ENCODE results near the gene UNC79. TPM values are rescaled to one million over a fixed set of nuclear protein-coding genes. Genes with fewer than 3 reads are reported as not detected.
A peak's percentile ranks its signal among the peaks of the same experiment; 100 is the strongest.

UNC79 gene
- total RNA-seq, 1 donor = under 0.01 TPM

- H2AFZ ChIP-seq (ENCODE audit: low read length) = no peak overlapping the region
- no peak overlapping the region for H3K27ac ChIP-seq (ENCODE audit: low read depth, low read length)
- no peak overlapping the region for H3K4me3 ChIP-seq (ENCODE audit: insufficient read depth, low read length)
- no peaks in the 10 kb centered on the region for H3K27me3 ChIP-seq (ENCODE audit: insufficient read depth, low read length)
- H3K36me3 ChIP-seq (ENCODE audit: insufficient read depth, low read length) = no peaks in the 10 kb centered on the region
- TF ChIP-seq, protein P1, sequence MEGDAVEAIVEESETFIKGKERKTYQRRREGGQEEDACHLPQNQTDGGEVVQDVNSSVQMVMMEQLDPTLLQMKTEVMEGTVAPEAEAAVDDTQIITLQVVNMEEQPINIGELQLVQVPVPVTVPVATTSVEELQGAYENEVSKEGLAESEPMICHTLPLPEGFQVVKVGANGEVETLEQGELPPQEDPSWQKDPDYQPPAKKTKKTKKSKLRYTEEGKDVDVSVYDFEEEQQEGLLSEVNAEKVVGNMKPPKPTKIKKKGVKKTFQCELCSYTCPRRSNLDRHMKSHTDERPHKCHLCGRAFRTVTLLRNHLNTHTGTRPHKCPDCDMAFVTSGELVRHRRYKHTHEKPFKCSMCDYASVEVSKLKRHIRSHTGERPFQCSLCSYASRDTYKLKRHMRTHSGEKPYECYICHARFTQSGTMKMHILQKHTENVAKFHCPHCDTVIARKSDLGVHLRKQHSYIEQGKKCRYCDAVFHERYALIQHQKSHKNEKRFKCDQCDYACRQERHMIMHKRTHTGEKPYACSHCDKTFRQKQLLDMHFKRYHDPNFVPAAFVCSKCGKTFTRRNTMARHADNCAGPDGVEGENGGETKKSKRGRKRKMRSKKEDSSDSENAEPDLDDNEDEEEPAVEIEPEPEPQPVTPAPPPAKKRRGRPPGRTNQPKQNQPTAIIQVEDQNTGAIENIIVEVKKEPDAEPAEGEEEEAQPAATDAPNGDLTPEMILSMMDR (IDR thresholded peaks at IDR 0.05; ENCODE audit: extremely low read depth, low read depth, low read length) = no peak
- H3K4me2 ChIP-seq (ENCODE audit: insufficient read depth, low read length) = no peak overlapping the region
- H4K20me1 ChIP-seq (ENCODE audit: insufficient read depth, low read length) = no peaks in the 10 kb centered on the region
- no peaks in the 10 kb centered on the region for H3K9me3 ChIP-seq (ENCODE audit: low read depth, low read length)
- peak; percentile 62 for DNase-seq (ENCODE audit: insufficient read length, low spot score, missing footprints)
- no peaks in the 10 kb centered on the region for H3K4me1 ChIP-seq (ENCODE audit: insufficient read depth, low read length)
- no peaks in the 10 kb centered on the region for H3K79me2 ChIP-seq (ENCODE audit: insufficient read depth, low read length)
Observed at GRCh38 chr14:93712079-93712837, 281.5 kb downstream of the UNC79 start.

GRCh38 chr14:93712838-93713724 is 282.3 kb downstream of the UNC79 start:
- Histone ChIP-seq H4K20me1 (ENCODE audit: insufficient read depth, low read length) (no peaks in the 10 kb centered on the region), H3K36me3 (ENCODE audit: insufficient read depth, low read length) (no peaks in the 10 kb centered on the region), H3K4me2 (ENCODE audit: insufficient read depth, low read length) (no peak overlapping the region), H3K27ac (ENCODE audit: low read depth, low read length) (no peak overlapping the region), H2AFZ (ENCODE audit: low read length) (no peak overlapping the region), H3K79me2 (ENCODE audit: insufficient read depth, low read length) (no peaks in the 10 kb centered on the region), H3K27me3 (ENCODE audit: insufficient read depth, low read length) (no peaks in the 10 kb centered on the region), H3K4me3 (ENCODE audit: insufficient read depth, low read length) (no peak overlapping the region), H3K4me1 (ENCODE audit: insufficient read depth, low read length) (no peaks in the 10 kb centered on the region), H3K9me3 (ENCODE audit: low read depth, low read length) (no peaks in the 10 kb centered on the region)
- DNase-seq (ENCODE audit: insufficient read length, low spot score, missing footprints) = peak; percentile 64
- TF ChIP-seq, protein P1 (IDR thresholded peaks at IDR 0.05; ENCODE audit: extremely low read depth, low read depth, low read length) = no peak

- no peaks in the 10 kb centered on the region for H3K79me2 ChIP-seq (ENCODE audit: insufficient read depth, low read length)
- no peaks in the 10 kb centered on the region for H4K20me1 ChIP-seq (ENCODE audit: insufficient read depth, low read length)
- no peaks in the 10 kb centered on the region for H3K27me3 ChIP-seq (ENCODE audit: insufficient read depth, low read length)
- TF ChIP-seq, protein P1 (IDR thresholded peaks at IDR 0.05; ENCODE audit: extremely low read depth, low read depth, low read length) = no peak
- H3K27ac ChIP-seq (ENCODE audit: low read depth, low read length) = no peak overlapping the region
- H2AFZ ChIP-seq (ENCODE audit: low read length) = no peak overlapping the region
- H3K9me3 ChIP-seq (ENCODE audit: low read depth, low read length) = no peaks in the 10 kb centered on the region
- DNase-seq (ENCODE audit: insufficient read length, low spot score, missing footprints) = peak; percentile 70
- no peaks in the 10 kb centered on the region for H3K4me1 ChIP-seq (ENCODE audit: insufficient read depth, low read length)
- H3K4me3 ChIP-seq (ENCODE audit: insufficient read depth, low read length) = no peak overlapping the region
- H3K36me3 ChIP-seq (ENCODE audit: insufficient read depth, low read length) = no peaks in the 10 kb centered on the region
- no peak overlapping the region for H3K4me2 ChIP-seq (ENCODE audit: insufficient read depth, low read length)
Observed at GRCh38 chr14:93713726-93714405, 283.1 kb downstream of the UNC79 start.

Measured in osteoblast (primary cell).